Pericardium fibroblast (primary cell): ENCODE results near the gene ZNF382. TPM values are rescaled to one million over a fixed set of nuclear protein-coding genes. Genes with fewer than 3 reads are reported as not detected.

Experiments
- total RNA-seq: library from RNA; depleted of rRNA; stranded (reverse); fragments of >200 nt; gene quantifications from 2 replicates; pipeline ENCODE4 v1.2.3, GENCODE V29; 2015

Gene ZNF382
- total RNA-seq, result 2.6 and 10.6 TPM in 2 replicates

GRCh38 chr19:36605101-36605876 lies at the start of gene ZNF382:
TSS of gene ZNF382 (plus strand) at chr19:36605313. CDS start at chr19:36609915, 4,602 bp downstream.

GRCh38 chr19:36573020-36573894 lies 31.9 kb upstream of the ZNF382 start, which contains the start of gene ZNF529:
TSS of gene ZNF529 (minus strand) at chr19:36573292. CDS start at chr19:36572346, 946 bp downstream.

Other genes with a start within 250 kb of the ZNF382 start
- 1.1 and 1.3 TPM in 2 replicates for gene ZFP14, start 226.1 kb upstream of the ZNF382 start, total RNA-seq
- 5.0 and 7.1 TPM in 2 replicates for gene ZFP82, start 186.7 kb upstream of the ZNF382 start, total RNA-seq
- gene ZNF566, start 115.8 kb upstream of the ZNF382 start, total RNA-seq, result 2.7 and 4.3 TPM in 2 replicates
- 7.7 and 8.8 TPM in 2 replicates for gene ZNF260, start 77.0 kb upstream of the ZNF382 start, total RNA-seq
- gene ZNF529, start 32.0 kb upstream of the ZNF382 start, total RNA-seq, result 3.4 and 7.9 TPM in 2 replicates
- 2.8 and 5.1 TPM in 2 replicates for gene ZNF461, start 61.5 kb downstream of the ZNF382 start, total RNA-seq
- 3.3 and 4.6 TPM in 2 replicates for gene ZNF567, start 82.3 kb downstream of the ZNF382 start, total RNA-seq
- gene ZNF850, start 167.5 kb downstream of the ZNF382 start, total RNA-seq, result 0.85 and 3.4 TPM in 2 replicates
- 1.9 and 4.4 TPM in 2 replicates for gene ZNF790, start 233.1 kb downstream of the ZNF382 start, total RNA-seq
- gene ZNF345, start 245.6 kb downstream of the ZNF382 start, total RNA-seq, result 3.2 and 4.7 TPM in 2 replicates